Mononuclear cell (primary cell): ENCODE measurements around the gene ALCAM. TPM values are rescaled to one million over a fixed set of nuclear protein-coding genes. Genes with fewer than 3 reads are reported as not detected.
"Not testable (repeated sequence)": the region's sequence is repeated elsewhere in the genome, so short reads cannot be mapped to it uniquely, and the experiment has no call there.

Source experiments
- H3K27me3 ChIP-seq: 2 replicates; pipeline ENCODE4 v1.6.0; 2011; ENCODE audit warnings: low read length, control low read depth; ENCODE audit not compliant: insufficient read depth
- H3K4me1 ChIP-seq: 2 replicates; pipeline ENCODE4 v1.5.1; 2011; ENCODE audit warnings: mild to moderate bottlenecking, low read length, control low read depth; ENCODE audit not compliant: insufficient read depth
- H3K4me3 ChIP-seq: 2 replicates; pipeline ENCODE4 v1.5.1; 2011; ENCODE audit warnings: mild to moderate bottlenecking, low read length, moderate library complexity
- H3K9me3 ChIP-seq: 2 replicates; pipeline ENCODE4 v1.5.1; 2011; ENCODE audit warnings: low read depth, mild to moderate bottlenecking, control low read depth, low read length
- total RNA-seq: library from RNA; depleted of rRNA; stranded (reverse); fragments of >200 nt; gene quantifications from one replicate; pipeline ENCODE4 v1.2.3, GENCODE V29; 2012

The ALCAM gene
- total RNA-seq, 1 donor = 13.4 TPM

DNA sequence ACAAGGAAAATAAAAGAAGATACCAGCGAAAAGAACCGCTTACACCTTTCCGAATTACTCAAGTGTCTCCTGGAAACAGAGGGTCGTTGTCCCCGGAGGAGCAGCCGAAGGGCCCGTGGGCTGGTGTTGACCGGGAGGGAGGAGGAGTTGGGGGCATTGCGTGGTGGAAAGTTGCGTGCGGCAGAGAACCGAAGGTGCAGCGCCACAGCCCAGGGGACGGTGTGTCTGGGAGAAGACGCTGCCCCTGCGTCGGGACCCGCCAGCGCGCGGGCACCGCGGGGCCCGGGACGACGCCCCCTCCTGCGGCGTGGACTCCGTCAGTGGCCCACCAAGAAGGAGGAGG lies 325 bp downstream of the ALCAM start:
- H3K4me1 ChIP-seq = peaks cover 13% of the 10 kb centered on the region
- peak overlapping the region; percentile 70 for H3K4me3 ChIP-seq
- peaks cover 7% of the 10 kb centered on the region for H3K27me3 ChIP-seq
- H3K9me3 ChIP-seq = no peaks in the 10 kb centered on the region

DNA sequence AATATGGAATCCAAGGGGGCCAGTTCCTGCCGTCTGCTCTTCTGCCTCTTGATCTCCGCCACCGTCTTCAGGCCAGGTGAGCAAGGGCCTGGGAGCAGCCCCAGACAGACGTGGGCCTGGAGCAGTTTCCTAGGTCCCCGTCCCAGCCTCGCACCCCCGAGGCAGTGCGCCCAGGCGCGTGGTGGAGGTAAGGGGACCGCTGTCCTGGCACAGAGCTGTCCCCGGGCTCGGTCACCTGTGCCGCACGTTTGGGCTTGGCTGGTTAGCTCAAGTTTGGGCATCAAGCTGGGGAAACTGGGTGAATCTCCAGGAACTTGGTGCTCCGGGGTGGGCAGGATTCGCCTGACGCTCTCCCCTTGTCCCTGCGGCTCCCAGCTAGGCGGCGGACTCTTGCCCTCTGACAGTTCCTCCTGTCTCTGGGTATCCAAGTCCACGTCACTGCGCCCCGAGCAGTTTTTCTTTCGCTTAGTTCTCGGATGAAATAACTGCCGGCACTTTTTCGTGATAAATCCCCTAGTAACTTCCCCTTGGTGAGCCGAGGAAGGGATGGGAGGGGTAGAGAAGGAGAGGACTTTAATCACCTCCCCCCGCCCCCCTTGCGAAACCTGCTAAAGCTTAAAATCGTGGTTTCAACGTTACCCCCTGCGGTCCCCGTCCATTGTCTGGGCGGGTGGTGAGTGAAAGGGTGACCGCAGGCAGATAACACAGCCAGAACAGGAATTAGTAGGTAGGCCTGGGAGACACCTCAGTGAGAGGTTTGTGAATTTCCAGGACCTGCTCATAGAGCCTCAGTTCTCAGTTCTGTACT lies 901 bp downstream of the ALCAM start:
- Histone ChIP-seq H3K27me3 (peaks cover 7% of the 10 kb centered on the region), H3K4me3 (peak overlapping the region; percentile 70), H3K9me3 (no peaks in the 10 kb centered on the region), H3K4me1 (peaks cover 13% of the 10 kb centered on the region)

DNA sequence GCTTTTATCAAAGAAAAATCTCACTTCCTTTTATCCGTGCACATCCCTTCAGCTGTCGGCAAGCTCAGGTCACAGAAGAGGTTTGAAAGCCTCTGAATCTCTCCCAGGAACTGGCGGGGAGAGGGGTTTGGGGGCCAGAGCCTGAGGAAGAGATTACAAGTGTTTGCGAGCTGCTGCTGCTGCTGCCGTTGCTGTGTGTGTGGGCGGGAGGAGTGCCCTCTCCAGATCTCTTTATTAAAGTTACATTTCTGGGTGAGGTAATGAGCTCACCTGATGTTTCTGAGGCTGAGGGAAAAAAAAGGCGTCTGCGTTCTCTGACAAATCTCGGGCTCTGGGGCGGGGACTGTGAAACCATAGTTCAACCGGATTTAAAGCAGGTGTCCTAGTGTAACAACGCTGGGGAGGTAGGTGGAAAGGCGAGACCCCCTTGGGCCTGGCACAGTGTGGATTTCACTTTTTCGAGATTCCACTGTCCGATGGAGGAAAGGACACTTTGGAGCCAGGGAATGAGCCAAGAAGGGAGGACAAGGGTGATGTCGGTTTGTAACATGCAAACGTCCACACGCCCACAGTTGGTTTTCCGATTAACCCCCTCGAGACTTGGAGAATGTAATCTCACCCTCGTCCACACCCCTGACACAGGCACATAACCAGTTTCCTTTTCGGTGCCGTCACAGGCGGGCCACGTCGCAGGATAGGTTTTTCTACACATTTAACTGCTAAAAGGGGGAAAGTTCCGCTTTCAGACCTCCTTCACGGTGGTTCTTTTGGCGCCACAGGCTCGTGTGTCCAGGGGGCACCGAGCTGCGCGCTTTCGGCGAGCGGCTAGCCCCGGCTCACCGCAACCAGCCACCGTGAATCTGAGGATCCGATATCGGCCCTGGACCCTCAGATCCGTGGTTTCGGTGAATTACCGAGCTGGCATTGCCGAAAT lies 2.1 kb downstream of the ALCAM start:
- peak overlapping the region; percentile 70 for H3K4me3 ChIP-seq
- peaks cover 13% of the 10 kb centered on the region for H3K4me1 ChIP-seq
- H3K9me3 ChIP-seq = no peaks in the 10 kb centered on the region
- H3K27me3 ChIP-seq = peaks cover 7% of the 10 kb centered on the region

DNA sequence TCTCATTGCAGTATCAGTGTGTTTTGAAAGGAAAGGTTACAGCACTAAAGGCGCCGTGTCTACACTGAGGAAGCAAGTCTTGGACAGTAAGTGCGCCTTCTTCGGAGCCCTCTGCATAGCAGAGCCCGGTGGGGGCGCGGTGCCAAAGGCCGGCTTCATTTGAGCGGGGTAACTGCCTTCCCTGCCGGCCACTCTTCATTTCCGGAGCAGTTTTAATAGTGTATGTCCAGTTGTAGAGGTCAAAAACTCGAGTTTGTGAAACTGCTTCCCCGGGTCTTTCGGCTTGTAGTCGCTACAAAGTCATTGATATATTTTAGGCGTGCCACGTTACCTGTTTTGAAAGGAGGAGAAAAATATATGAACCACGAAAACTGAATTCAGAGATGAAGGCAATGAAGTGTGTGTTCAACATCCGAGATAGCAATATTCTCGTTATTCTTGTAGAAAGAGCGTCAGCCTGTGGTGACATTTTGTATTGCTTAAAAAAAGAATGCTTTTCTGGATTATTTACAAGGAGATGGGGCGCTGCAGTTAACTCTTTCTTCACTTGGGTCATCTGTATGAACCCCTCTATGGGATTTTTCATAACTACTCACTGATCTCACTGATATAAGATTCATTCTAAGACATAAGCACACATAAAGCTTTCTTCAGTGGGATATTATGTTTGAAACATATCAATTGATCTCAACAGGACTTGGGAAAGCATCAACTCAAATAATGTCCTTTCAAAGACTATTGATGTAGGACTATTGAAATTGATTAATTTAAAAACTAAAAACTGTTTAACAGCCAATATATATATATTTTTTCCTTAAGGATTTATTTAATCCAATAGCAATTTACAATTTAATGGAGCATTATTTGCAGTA lies 3.0 kb downstream of the ALCAM start:
- H3K27me3 ChIP-seq = peaks cover 7% of the 10 kb centered on the region
- H3K4me1 ChIP-seq = peaks cover 13% of the 10 kb centered on the region
- H3K4me3 ChIP-seq = peak overlapping the region; percentile 70

GRCh38 chr3:105373383-105373782 lies 6.7 kb downstream of the ALCAM start:
- no peaks in the 10 kb centered on the region for H3K27me3 ChIP-seq
- no peaks in the 10 kb centered on the region for H3K9me3 ChIP-seq
- no peaks in the 10 kb centered on the region for H3K4me1 ChIP-seq
- H3K4me3 ChIP-seq = no peak overlapping the region

More for the DNA sequence above, 3.0 kb downstream of the ALCAM start:
- H3K9me3 ChIP-seq = no peaks in the 10 kb centered on the region

DNA sequence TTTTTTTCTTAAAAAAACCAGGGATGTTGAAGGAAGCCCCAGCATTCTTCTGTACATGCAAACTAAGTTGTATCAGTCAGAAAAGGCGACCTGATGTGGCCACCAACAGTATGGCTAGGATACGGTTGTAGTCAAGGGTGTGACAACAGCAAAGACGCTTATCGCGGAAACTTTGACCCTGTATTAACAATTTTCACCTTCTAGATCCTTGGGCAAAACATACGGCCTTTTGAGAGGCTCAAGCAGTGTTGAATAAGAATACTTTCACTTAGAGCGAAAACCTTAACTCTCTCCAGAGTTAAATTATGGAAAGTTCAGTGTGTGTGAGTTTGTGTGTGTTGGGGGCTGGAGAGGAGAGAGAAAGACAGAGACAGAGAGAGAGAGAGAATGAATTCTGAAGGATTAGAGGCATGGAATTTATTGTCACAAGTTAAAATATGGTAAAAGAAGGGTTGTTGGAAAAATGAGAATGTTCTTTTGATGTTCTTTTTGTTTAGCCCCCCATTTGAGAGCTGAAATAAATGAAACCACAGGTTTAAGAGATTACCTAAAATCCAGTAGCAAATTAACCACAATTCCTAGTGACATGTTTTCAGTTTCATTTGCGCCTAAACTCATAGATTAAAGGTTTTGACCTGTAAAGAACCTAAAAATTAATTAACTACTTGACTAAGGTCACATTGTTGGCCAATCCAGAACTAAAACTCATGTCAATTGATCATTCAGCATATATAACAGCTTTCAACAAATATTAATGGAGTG lies 9.2 kb downstream of the ALCAM start:
- H3K27me3 ChIP-seq = no peaks in the 10 kb centered on the region
- no peak overlapping the region for H3K4me3 ChIP-seq
- H3K9me3 ChIP-seq = no peaks in the 10 kb centered on the region
- no peaks in the 10 kb centered on the region for H3K4me1 ChIP-seq

- no peaks in the 10 kb centered on the region for H3K4me1 ChIP-seq
- no peak overlapping the region for H3K4me3 ChIP-seq
- H3K27me3 ChIP-seq = no peaks in the 10 kb centered on the region
- H3K9me3 ChIP-seq = no peaks in the 10 kb centered on the region
These were observed 11.0 kb downstream of the ALCAM start for GRCh38 chr3:105377716-105378115.

GRCh38 chr3:105385179-105385578 lies 18.5 kb downstream of the ALCAM start:
- Histone ChIP-seq H3K27me3 (no peaks in the 10 kb centered on the region), H3K9me3 (no peaks in the 10 kb centered on the region), H3K4me3 (no peak overlapping the region), H3K4me1 (peaks cover 13% of the 10 kb centered on the region)

GRCh38 chr3:105385819-105386508 lies 19.3 kb downstream of the ALCAM start:
- peaks cover 13% of the 10 kb centered on the region for H3K4me1 ChIP-seq
- H3K4me3 ChIP-seq = no peak overlapping the region
- H3K9me3 ChIP-seq = no peaks in the 10 kb centered on the region
- H3K27me3 ChIP-seq = no peaks in the 10 kb centered on the region

DNA sequence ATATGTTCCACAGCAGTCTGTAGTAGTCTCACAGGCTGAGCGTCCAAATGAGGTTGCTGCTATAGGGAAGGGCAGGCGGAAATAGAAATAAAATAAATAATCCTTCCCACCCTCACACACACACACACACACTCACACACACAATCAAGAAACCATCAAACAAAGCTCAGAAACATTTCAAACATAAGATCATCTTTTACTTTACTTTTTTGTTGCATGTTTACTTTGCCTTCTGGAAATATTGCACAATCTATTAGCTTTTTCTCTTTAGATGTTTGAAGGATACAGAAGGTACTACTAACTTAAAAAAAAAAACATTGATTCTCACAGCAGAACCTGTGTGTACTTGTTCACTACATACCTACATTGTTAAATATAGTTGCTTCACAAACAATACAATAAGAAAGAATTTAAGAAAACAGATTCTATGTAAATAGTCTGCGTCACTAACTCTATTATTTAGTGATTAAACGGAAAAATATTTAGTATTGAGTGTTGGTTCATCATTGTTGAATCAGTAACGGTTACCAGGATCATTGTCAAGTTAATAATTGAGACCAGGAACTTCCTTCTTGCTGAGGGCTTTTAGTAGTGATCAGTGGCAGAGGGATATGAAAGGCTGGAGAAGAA lies 20.5 kb downstream of the ALCAM start:
- peaks cover 13% of the 10 kb centered on the region for H3K4me1 ChIP-seq
- H3K9me3 ChIP-seq = peaks cover 4% of the 10 kb centered on the region
- no peaks in the 10 kb centered on the region for H3K27me3 ChIP-seq
- H3K4me3 ChIP-seq = no peak overlapping the region

DNA sequence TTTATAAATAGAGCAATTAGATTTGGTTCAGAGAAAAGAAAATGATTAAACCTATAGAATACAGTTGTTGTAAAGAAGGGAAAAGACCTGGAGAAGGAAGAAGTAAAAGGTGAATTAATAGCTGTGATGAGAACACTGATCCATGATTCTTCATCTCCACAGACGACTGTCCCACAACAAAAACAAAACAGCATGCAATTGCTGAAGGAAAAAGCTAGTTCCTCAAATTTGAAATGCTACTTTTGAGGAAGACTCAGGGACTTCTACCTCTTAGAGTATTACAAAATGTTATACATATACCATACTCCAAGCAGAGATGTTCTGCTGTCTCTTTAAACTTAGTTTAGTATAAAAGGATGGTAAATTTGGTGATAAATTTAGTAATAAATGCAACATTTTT lies 21.5 kb downstream of the ALCAM start:
- Histone ChIP-seq H3K27me3 (no peaks in the 10 kb centered on the region), H3K9me3 (peaks cover 12% of the 10 kb centered on the region), H3K4me3 (no peak overlapping the region), H3K4me1 (peaks cover 13% of the 10 kb centered on the region)

- H3K4me3 ChIP-seq, H3K27me3 ChIP-seq: not testable (repeated sequence)
- H3K9me3 ChIP-seq = peaks cover 15% of the 10 kb centered on the region
- peaks cover 13% of the 10 kb centered on the region for H3K4me1 ChIP-seq
These were observed 23.1 kb downstream of the ALCAM start for GRCh38 chr3:105389759-105390158.

- not testable (repeated sequence) for H3K4me3 ChIP-seq, H3K27me3 ChIP-seq, H3K4me1 ChIP-seq
- H3K9me3 ChIP-seq = peaks cover 15% of the 10 kb centered on the region
These were observed 25.9 kb downstream of the ALCAM start for GRCh38 chr3:105392598-105392997.
